Breast epithelium (tissue), 3 donors: ENCODE data around the gene CCDC80.

Experiments
- POLR2A ChIP-seq: fragments of 450-650 bp; IDR thresholded peaks from one replicate; pipeline ENCODE4 v1.6.1; 2016; ENCODE audit warnings: antibody characterized with exemption, mild to moderate bottlenecking, moderate library complexity
- POLR2AphosphoS5 ChIP-seq, 3 donors: sonication (generic); formaldehyde crosslinking; IDR thresholded peaks; one replicate each; pipeline ENCODE4 v1.6.1; 2017; ENCODE audit warnings: antibody characterized with exemption in 3 of 3
- TF ChIP-seq, protein P1 (sequence below), 3 donors: fragments of 450-650 bp; IDR thresholded peaks; one replicate each; pipeline ENCODE4 v1.5.1; 2016 to 2017; ENCODE audit warnings: antibody characterized with exemption in 3 of 3, mild to moderate bottlenecking in 3 of 3, moderate library complexity in 3 of 3

DNA sequence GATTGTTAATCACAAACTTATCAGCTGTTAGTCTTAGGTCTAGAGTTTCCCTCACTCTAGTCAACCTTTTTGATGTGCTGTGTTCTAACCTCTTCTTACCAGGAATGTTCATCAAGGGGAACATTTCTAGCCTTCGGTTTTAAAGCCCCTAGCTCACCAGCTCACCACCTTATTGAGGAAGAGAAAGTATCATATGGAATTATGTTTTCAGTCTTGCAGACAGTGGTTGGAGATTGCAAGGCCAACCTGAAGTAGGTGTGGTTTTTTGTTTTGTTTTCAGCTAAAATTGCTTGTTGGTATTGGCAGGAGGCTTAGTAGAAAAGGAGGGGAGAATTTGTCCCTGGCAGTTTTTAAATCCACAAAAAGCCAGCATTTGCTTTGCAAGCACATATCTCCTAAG is 48.4 kb upstream of the CCDC80 start:
- TF ChIP-seq, protein P1, sequence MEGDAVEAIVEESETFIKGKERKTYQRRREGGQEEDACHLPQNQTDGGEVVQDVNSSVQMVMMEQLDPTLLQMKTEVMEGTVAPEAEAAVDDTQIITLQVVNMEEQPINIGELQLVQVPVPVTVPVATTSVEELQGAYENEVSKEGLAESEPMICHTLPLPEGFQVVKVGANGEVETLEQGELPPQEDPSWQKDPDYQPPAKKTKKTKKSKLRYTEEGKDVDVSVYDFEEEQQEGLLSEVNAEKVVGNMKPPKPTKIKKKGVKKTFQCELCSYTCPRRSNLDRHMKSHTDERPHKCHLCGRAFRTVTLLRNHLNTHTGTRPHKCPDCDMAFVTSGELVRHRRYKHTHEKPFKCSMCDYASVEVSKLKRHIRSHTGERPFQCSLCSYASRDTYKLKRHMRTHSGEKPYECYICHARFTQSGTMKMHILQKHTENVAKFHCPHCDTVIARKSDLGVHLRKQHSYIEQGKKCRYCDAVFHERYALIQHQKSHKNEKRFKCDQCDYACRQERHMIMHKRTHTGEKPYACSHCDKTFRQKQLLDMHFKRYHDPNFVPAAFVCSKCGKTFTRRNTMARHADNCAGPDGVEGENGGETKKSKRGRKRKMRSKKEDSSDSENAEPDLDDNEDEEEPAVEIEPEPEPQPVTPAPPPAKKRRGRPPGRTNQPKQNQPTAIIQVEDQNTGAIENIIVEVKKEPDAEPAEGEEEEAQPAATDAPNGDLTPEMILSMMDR (IDR thresholded peaks at IDR 0.05) = no peak
- TF ChIP-seq POLR2AphosphoS5 (IDR thresholded peaks at IDR 0.05) (no peak), POLR2A (no peak)
